Measurements from ENCODE around the gene SP2.

- TF ChIP-seq CTCF (IDR thresholded peaks at IDR 0.05) (no peak), POLR2A (IDR thresholded peaks at IDR 0.05) (no peak)
Observed at GRCh38 chr17:47968836-47969235, 72.8 kb downstream of the SP2 start.
